ENCODE measurements around the gene MCMBP. TPM values are rescaled to one million over a fixed set of nuclear protein-coding genes. Genes with fewer than 3 reads are reported as not detected.

The MCMBP gene
- total RNA-seq, 1 experiment from 2014 or later, result 41.7 TPM

DNA sequence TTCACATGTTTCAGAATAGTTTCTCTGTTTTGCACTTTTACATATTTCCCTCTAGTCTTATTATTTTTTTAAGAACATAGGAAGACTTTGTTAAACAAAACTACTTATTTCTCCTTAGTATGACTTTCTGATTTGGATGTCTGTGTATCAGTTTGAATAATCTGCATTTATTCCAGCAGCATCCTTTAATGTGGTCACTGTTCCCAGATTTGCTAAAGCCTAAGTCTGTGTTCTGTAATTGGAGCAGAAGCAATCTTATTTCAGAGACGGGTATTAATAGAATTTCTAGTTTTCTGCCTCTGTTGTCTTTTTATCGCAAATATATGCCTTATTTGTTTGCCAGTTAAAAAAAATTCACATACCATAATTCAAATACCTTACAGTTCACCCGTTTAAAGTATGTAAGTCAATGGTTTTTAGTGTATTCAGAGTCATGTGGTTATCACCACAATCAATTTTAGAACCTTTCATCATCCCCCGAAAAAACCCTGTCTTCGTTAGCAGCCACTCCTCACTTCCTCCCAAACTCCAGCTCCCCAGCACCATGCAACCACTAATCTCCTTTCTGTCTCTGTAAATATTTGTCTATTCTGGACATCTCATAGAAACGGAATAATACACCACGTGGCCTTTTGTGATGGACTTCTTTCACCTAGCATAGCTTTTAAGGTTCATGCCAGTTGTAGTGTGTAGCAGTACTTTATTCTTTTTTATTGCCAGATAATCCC, 88.1 kb downstream of the MCMBP start:
- no peak for DNase-seq (ENCODE audit: low spot score)

DNA sequence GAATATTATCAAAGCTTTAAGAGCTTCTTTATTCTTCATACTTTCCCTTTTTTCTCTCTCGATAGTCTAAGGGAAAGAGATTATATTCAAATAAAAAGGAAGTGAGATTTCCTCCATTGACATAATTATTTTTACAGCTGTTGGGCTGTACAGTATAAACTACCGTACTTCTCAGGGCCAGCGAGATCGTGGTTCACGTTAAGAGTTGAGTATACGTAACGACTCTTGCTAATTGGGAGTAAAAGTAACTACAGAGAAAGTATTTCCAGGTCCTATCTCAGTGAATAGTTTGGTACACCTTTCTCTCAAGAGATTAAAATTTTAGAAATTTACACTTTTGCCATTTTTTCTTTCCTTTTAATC, 89.0 kb downstream of the MCMBP start:
- no peak for DNase-seq (ENCODE audit: low spot score)

DNA sequence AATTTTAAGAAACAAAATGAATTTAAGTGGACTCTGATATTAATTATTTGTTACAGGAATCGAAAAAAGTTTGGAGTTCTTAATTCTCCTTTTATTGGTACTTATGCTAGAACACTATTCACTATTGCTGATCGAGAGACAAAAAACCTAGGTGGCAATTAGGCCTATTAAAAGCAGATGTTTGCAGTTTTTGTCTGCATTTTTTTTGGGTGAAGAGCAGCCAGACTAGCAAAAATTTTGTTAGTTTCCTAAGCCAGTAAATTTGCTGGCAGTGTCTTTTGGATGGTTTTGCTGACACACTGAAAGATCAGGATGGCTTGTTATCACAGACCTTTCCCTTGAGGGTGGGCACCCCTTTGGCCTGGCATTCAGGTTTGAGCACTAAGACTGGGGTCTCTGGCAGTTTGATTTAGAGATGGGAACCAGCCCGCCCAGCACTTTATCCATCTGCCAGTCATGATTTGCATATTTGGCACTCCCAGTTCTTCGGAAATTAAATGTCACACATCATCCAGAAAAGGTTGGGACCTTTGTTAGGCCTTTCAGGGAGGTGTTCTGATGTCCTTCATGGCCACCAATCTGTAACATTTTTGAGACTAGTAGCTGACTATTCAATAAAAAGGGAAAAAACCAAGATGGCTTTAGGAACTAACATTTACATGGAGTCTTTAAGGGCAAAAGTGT, 89.5 kb downstream of the MCMBP start:
- no peak for DNase-seq (ENCODE audit: low spot score)

- DNase-seq (ENCODE audit: low spot score), result no peak
Measured at GRCh38 chr10:119781498-119781897, 91.1 kb downstream of the MCMBP start.

DNA sequence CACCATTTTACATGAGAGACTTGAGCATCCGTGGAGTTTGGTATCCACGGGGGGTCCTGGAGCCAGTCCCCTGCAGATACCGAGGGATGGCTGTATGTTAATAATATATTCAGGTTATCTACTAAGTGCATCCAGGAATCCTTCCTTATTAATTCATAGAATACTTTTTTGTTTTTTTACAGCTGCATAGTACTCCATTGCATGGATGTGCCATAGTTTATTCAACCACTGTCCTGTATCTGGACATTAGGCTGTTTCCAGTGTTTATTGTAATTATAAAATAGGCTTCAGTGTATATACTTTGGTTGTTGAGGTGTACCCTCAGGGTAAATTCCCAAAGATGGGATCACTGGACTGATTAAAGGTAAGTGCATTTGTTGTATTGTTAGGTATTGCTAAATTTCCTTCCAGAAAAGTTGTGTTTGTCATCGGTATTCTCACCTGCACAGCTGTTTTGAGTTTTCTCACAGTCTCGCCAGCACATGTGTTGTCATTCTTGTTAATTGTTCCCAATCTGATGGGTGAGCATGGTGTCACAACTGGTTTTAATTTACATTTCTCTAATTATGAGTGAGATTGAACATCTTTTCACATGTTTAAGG, 91.7 kb downstream of the MCMBP start:
- no peak for DNase-seq (ENCODE audit: low spot score)

Other genes with a start within 250 kb of the MCMBP start
- gene BAG3, start 221.5 kb downstream of the MCMBP start, total RNA-seq (2014; rRNA removed; shearing (Covaris generic)), result 15.3 and 18.5 TPM in 2 replicates
- gene INPP5F, start 146.8 kb downstream of the MCMBP start, total RNA-seq (2014; rRNA removed; shearing (Covaris generic)), result 5.6 and 5.8 TPM in 2 replicates
- 23.7 and 37.1 TPM in 2 replicates for gene SEC23IP, start 19.9 kb upstream of the MCMBP start, total RNA-seq (2014; rRNA removed; shearing (Covaris generic))